Cardiac muscle cell (in vitro differentiated cells and primary cell): ENCODE results near the gene RIMBP2. TPM values are rescaled to one million over a fixed set of nuclear protein-coding genes. Genes with fewer than 3 reads are reported as not detected.

Experiments used
- DNase-seq, 2 donors: peaks; one replicate each; pipeline versions ENCODE4 v3.0.0 to v3.0.0-alpha.2; 2010 to 2017; ENCODE audit warnings: low read depth in 1 of 2, low spot score in 1 of 2
- H3K27ac ChIP-seq: fragments of 200-600 bp; sonication (generic); 2 replicates; pipeline ENCODE4 v1.5.1; 2016
- H3K27me3 ChIP-seq: fragments of 200-600 bp; sonication (generic); 2 replicates; pipeline ENCODE4 v1.6.0; 2016; ENCODE audit warnings: control low read depth
- H3K36me3 ChIP-seq: fragments of 200-600 bp; sonication (generic); 2 replicates; pipeline ENCODE4 v1.5.1; 2016; ENCODE audit warnings: control low read depth
- H3K4me1 ChIP-seq: fragments of 200-600 bp; sonication (generic); 2 replicates; pipeline ENCODE4 v1.8.1; 2017; ENCODE audit warnings: low read depth, mild to moderate bottlenecking, mixed run types
- H3K4me3 ChIP-seq: fragments of 200-600 bp; sonication (generic); 2 replicates; pipeline ENCODE4 v1.5.1; 2016; ENCODE audit warnings: mild to moderate bottlenecking
- H3K9me3 ChIP-seq: fragments of 200-600 bp; sonication (generic); 2 replicates; pipeline ENCODE4 v1.5.1; 2017; ENCODE audit warnings: low read depth, mild to moderate bottlenecking, control low read depth
- CTCF ChIP-seq: IDR thresholded peaks from 2 replicates; pipeline ENCODE4 v1.5.1; 2012; ENCODE audit warnings: low read depth, mild to moderate bottlenecking, low read length
- polyA plus RNA-seq: library from polyadenylated mRNA; unstranded; fragments of >200 nt; fragmentation: Nextera tagmentation; extraction: Ambion mirVana; gene quantifications from 2 replicates; pipeline ENCODE4 v1.2.1, GENCODE V29; 2016
- total RNA-seq: library from RNA; depleted of rRNA; stranded (reverse); fragments of >200 nt; gene quantifications from 2 replicates; pipeline ENCODE4 v1.2.3, GENCODE V29; 2016

Gene RIMBP2
- total and polyA plus RNA-seq, 2 experiments from 2014 or later = 2.6 to 10.5 TPM

GRCh38 chr12:130540376-130540775, 175.7 kb downstream of the RIMBP2 start:
- Histone ChIP-seq H3K9me3 (no peaks in the 10 kb centered on the region), H3K27ac (no peak overlapping the region), H3K4me3 (no peak overlapping the region), H3K36me3 (no peaks in the 10 kb centered on the region), H3K27me3 (no peaks in the 10 kb centered on the region), H3K4me1 (no peaks in the 10 kb centered on the region)
- no peak for DNase-seq
- no peak for TF ChIP-seq CTCF

GRCh38 chr12:130538343-130539095, 177.6 kb downstream of the RIMBP2 start:
- Histone ChIP-seq H3K36me3 (no peaks in the 10 kb centered on the region), H3K4me3 (no peak overlapping the region), H3K9me3 (no peaks in the 10 kb centered on the region), H3K27me3 (no peaks in the 10 kb centered on the region), H3K27ac (no peak overlapping the region), H3K4me1 (no peaks in the 10 kb centered on the region)
- no peak for TF ChIP-seq CTCF
- no peak for DNase-seq

DNA sequence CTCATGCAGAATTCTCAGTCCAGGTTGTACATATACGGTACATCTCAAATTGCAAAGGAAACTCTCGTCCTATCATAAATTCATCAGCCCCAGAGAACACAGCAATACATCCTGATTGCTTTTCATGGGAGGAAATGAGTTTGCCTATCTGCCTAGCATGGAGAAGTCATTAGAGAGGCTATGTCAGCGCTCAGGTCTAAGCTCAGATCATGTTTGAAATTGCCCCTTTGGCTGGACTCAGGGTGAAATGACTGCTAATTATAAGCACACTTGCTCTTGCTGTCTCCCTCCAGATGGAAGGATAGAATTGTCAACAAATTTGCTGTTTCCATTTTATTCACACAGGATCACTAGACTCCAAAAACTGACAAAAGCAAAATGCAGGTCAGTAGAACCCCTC, 178.4 kb downstream of the RIMBP2 start:
- Histone ChIP-seq H3K9me3 (no peaks in the 10 kb centered on the region), H3K27me3 (no peaks in the 10 kb centered on the region), H3K27ac (no peak overlapping the region), H3K36me3 (no peaks in the 10 kb centered on the region), H3K4me3 (no peak overlapping the region), H3K4me1 (no peaks in the 10 kb centered on the region)
- no peak for TF ChIP-seq CTCF
- no peak for DNase-seq

DNA sequence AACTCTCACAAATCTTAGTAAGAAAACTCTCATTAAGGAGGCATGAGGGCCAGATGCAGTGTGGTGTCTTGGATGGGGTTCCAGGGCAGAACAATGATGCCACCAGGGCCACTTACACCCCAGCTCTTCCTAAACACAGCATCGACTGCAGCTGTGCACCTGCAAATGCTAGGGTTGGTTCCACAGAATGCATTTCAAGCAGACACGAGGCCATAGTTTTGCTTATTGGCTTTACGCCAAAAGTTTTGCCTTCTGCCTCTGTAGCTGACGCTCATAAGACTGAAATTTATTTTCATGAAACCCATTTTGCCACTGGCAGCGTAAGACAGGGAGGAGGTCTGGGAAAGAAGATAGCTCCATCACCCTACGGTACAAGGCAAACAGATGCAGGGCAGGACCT, 179.0 kb downstream of the RIMBP2 start:
- no peak for DNase-seq
- Histone ChIP-seq H3K36me3 (no peaks in the 10 kb centered on the region), H3K27ac (no peak overlapping the region), H3K4me1 (no peaks in the 10 kb centered on the region), H3K9me3 (no peaks in the 10 kb centered on the region), H3K4me3 (no peak overlapping the region), H3K27me3 (no peaks in the 10 kb centered on the region)
- no peak for TF ChIP-seq CTCF

- no peak overlapping the region for H3K27ac ChIP-seq
- H3K27me3 ChIP-seq = no peaks in the 10 kb centered on the region
- H3K4me3 ChIP-seq = no peak overlapping the region
- no peaks in the 10 kb centered on the region for H3K4me1 ChIP-seq
- DNase-seq = no peak
- H3K36me3 ChIP-seq = no peaks in the 10 kb centered on the region
- no peak for TF ChIP-seq CTCF
- no peaks in the 10 kb centered on the region for H3K9me3 ChIP-seq
These were observed 185.7 kb downstream of the RIMBP2 start for GRCh38 chr12:130530429-130530828.
